NOMO-1 treated with DMSO at 0.1 percent for 48 hours (cell line): ENCODE results near the gene TFR2.

Source experiments
- DNase-seq: peaks from one replicate; lab custom pipeline; 2025; ENCODE audit not compliant: unreplicated experiment; lab: John Stamatoyannopoulos, UW

The TFR2 gene

GRCh38 chr7:100573691-100574361 is 67.5 kb downstream of the TFR2 start, which contains the start of gene SAP25:
SAP25 (minus strand) TSS chr7:100573900; CDS start chr7:100573742, 158 bp downstream.
- no peak for DNase-seq

- no peak for DNase-seq
Observed at GRCh38 chr7:100572949-100573675, 68.2 kb downstream of the TFR2 start.

GRCh38 chr7:100572281-100572948 is 68.9 kb downstream of the TFR2 start:
- no peak for DNase-seq

- DNase-seq = no peak
Observed at GRCh38 chr7:100571829-100572116, 69.6 kb downstream of the TFR2 start.

- no peak for DNase-seq
Observed at GRCh38 chr7:100570954-100571828, 70.2 kb downstream of the TFR2 start.
